Activated CD8-positive, alpha-beta memory T cell treated with anti-CD3 and anti-CD28 coated beads, Interleukin-2, amount 50 U/mL, for 1 hour (primary cell): Measurements from ENCODE around the gene PRSS38.

Experiments used
- DNase-seq: peaks from one replicate; pipeline ENCODE4 v3.0.0-alpha.2; 2020; ENCODE audit errors: extremely low read depth

The PRSS38 gene

GRCh38 chr1:227885648-227886502, 70.4 kb downstream of the PRSS38 start:
- DNase-seq = no peak

- DNase-seq = no peak
Measured at GRCh38 chr1:227886503-227886961, 71.1 kb downstream of the PRSS38 start.

- no peak for DNase-seq
Measured at GRCh38 chr1:227886993-227887696, 71.7 kb downstream of the PRSS38 start.

GRCh38 chr1:227887697-227888403, 72.4 kb downstream of the PRSS38 start:
- DNase-seq = no peak

- DNase-seq = no peak
Measured at GRCh38 chr1:227888404-227889046, 73.0 kb downstream of the PRSS38 start.

- DNase-seq = no peak
Measured at GRCh38 chr1:227889047-227889862, 73.8 kb downstream of the PRSS38 start.

- DNase-seq = no peak
Measured at GRCh38 chr1:227889863-227890405, 74.5 kb downstream of the PRSS38 start.

- DNase-seq = no peak
Measured at GRCh38 chr1:227890451-227891222, 75.2 kb downstream of the PRSS38 start.

- DNase-seq = no peak
Measured at GRCh38 chr1:227891223-227891954, 75.9 kb downstream of the PRSS38 start.

- DNase-seq = no peak
Measured at GRCh38 chr1:227891955-227892488, 76.5 kb downstream of the PRSS38 start.

GRCh38 chr1:227892489-227893299, 77.2 kb downstream of the PRSS38 start:
- DNase-seq = no peak

- DNase-seq = no peak
Measured at GRCh38 chr1:227893300-227893948, 77.9 kb downstream of the PRSS38 start.

GRCh38 chr1:227893949-227894721, 78.7 kb downstream of the PRSS38 start:
- DNase-seq = no peak

GRCh38 chr1:227894831-227895451, 79.5 kb downstream of the PRSS38 start:
- DNase-seq = no peak
